Endothelial cell of hepatic sinusoid (primary cell): ENCODE measurements around the gene TMEM179B.

Source experiments
- in situ Hi-C: cut with HindIII; loops from 2 replicates; pipeline ENCODE4 v1.10.0; 2017; ENCODE audit warnings: low sequenced_read_pairs

TMEM179B gene

DNA sequence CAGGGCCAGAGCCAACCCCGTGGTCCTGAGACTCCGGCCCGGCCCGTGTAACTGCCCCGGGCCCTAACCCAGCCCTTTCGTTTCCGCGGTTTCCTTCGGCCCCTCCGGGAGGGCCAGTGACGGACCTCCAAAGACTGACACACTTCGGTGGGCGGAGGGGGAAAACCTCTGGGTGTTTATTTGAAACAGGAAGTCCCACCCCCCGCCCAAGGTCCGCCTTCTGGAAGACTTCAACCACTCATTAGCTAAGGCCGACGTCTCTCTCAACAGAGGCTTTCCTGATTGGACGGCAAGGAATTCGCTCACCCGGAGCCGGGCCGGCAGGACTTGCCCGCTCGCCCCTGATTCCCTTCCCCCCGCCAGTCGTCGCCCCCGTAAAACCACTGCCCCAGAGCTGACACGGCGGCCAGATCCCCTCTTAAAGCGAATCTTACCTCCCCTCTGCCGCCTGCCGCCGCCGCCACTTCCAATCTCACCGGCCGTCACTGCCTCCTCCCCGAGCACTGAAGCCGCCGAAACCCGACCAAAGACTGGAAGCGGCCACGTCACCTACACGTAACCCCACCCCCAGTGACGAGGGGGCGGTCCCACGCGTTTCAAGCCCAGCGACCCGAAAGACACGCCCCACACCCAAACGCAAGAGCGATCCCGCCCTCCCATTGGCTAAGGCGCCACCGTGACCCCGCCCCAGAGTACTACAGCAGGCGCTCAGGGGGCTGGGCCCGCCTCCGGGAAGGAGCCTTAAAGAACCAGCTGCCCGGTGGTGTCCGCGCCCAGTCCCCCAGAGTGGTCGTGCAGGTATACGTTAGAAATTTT lies 44.5 kb downstream of the TMEM179B start, which contains the start of gene STX5:
STX5 (minus strand) TSS at position 532 of the 816 bp plus-strand sequence. CDS start 808 bp downstream, outside the sequence.
- in situ Hi-C loops = no loop called here

DNA sequence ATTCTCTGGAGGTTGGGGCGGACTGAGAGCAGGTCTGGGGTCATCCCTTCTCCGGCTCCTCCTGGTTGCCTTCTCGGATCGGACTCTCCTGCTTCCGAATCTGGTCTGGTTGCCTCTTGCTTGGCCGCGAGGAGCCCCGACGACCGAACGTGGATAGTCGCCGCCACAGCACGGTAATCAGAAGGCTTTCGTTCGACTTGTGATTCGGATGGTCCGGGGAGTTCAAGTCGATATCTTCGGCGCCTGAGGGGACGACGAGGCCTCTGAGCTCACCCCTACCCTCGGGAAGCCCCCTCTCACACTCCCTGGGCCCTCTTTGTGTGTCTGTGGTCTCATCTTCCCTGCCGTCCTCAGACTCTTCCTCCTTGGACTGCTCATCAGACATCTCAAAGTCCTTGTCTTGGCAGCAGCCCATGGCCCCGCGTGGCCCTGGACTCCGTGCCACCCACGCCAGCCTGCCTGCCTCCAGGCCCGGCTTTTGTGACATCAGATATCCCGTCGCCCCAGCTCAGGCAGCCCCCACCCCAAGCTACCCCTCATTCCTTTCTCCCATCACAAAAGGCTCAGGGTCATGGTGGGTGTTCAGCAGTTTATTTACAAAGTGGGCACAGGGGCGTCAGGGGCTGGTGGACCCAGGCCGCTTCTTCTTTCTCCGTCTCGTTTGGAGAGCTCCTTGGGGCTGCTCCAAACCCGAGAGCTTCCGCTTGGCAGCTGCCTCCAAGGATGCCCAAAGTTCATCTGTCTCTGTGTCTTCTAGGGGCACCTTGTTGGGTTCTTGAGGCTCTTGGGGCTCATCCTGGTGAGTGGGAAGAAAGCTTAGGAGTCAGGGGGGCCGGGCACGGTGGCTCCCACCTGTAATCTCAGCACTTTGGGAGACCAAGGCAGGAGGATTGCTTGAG lies 45.4 kb downstream of the TMEM179B start, which contains the start of gene TEX54:
TEX54 (minus strand) TSS at position 506 of the 899 bp plus-strand sequence.
- in situ Hi-C loops = no loop called here

DNA sequence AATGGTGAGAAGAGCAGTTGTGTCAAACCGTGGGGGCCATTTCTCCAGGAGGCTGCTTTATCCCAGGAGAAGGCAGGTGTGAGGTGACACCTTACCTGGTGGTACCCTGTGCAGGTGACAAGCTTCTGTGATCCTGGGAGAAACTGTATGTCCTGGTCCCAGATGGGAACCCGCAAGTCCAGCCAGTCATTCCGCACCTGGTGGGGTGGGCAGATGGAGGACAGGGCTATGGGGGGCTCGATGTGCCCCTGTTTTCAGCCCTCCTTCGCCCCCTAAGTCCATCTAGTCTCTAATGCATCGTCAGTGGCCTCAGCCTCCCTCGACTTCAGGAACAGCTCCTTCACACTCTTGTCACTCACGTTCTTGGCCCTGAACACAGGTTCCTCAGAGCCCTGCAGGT lies 48.1 kb downstream of the TMEM179B start:
- in situ Hi-C loops = loop anchor here (5.0 kb wide), 1 partner anchor 38 kb away; no protein-coding TSS in a partner anchor

DNA sequence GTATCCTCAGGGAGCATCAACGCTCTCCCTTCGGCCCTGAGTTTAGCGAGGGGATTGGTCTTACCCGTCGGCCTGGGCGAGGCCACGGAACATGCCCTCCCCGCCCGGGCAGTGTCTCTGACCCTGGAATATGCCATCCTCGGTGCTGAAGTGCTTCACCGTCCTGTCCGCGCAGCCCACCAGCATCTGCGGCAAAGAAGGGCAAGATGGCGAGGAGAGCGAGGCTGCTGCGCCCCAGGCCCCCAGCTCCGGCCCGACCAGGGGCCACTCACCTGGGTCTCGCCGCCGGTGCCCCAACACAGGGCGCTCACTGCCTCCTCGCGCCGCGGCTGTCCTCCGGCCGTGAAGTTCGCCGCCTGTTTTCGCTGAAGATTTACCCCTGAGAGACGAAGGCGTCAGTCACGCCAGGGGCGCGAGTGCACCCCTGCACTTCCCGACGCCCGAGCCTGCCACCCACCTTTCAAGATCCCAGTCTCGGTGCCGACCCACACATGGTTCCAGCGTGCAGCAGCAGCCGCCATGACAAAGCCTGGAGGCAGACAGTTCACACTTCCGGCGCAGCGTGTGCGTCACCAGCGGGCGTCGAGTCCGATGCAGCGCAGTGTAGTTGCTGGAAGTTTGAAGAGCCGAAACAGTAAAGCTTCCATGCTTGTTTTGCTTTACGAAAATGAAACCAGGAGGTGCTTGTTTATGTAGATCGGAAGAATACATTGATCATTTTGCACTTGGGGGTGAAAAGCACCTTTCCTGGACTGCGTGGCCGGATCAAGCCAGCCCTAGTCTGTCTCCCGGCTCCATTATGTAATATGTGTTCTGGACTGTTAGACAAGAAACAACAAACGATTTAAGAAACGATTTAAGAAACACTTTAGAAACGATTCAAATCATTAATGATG lies 52.1 kb downstream of the TMEM179B start, which contains the start of gene WDR74:
WDR74 (minus strand) TSS at position 541 of the 896 bp plus-strand sequence; CDS start at position 521, 20 bp downstream.
- in situ Hi-C loops = loop anchor here (5.0 kb wide), 1 partner anchor 42 kb away; no protein-coding TSS in a partner anchor
